SK-MEL-5 (cell line): ENCODE measurements around the gene TAS1R3. TPM values are rescaled to one million over a fixed set of nuclear protein-coding genes. Genes with fewer than 3 reads are reported as not detected.

Source experiments
- DNase-seq: peaks from one replicate; pipeline ENCODE4 v3.0.0-alpha.2; 2016; ENCODE audit warnings: low read depth, low spot score
- in situ Hi-C: cut with HindIII; loops from 2 replicates; pipeline ENCODE4 v1.10.0; 2016; ENCODE audit warnings: low sequenced_read_pairs, high pct_unique_total_duplicates, low pct_unique_long_range_greater_than_20kb
- total RNA-seq: library from RNA; depleted of rRNA; stranded (reverse); fragments of >200 nt; shearing (Covaris generic); gene quantifications from 2 replicates; pipeline ENCODE4 v1.2.3, GENCODE V29; 2014

The TAS1R3 gene
- total RNA-seq, 1 experiment from 2014 or later: not detected

DNA sequence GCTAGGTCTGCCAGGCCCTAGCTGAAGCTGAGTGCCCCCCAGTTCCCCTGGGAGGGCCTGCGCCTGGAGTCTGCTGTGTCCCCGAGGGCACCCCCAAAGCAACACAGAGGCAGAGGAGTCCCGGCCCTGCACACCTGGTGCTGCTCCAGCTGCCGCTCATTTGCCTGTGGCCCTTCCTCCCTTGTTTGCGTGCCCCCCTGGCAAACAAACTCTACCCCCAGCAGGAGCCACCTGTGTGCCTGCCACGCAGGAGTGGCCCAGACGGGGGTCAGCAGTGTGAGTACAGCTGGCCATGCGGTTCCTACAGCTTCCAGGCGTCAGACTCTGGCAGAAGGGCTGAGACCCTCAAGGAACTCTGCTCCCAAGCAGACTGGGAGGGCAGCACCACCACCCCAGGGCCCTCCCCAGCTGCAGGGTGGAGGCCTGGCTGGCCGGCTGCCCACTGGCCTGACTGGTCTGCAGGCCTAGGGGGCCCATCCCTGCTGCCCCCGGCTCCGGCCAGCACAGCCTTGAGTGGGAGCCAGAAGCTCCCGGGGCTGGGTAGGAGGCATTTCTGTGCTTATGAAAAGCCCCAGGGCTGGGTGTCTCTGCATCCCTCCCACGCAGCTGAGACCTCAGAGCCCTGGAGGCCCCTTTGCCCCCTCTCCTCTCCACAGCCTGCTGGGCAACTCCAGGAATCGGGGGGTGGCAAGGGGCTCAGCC lies 563 bp upstream of the TAS1R3 start:
- DNase-seq: no peak
- in situ Hi-C loops: no loop called here

DNA sequence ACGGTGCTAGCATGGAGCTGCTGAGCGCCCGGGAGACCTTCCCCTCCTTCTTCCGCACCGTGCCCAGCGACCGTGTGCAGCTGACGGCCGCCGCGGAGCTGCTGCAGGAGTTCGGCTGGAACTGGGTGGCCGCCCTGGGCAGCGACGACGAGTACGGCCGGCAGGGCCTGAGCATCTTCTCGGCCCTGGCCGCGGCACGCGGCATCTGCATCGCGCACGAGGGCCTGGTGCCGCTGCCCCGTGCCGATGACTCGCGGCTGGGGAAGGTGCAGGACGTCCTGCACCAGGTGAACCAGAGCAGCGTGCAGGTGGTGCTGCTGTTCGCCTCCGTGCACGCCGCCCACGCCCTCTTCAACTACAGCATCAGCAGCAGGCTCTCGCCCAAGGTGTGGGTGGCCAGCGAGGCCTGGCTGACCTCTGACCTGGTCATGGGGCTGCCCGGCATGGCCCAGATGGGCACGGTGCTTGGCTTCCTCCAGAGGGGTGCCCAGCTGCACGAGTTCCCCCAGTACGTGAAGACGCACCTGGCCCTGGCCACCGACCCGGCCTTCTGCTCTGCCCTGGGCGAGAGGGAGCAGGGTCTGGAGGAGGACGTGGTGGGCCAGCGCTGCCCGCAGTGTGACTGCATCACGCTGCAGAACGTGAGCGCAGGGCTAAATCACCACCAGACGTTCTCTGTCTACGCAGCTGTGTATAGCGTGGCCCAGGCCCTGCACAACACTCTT lies 1.1 kb downstream of the TAS1R3 start:
- in situ Hi-C loops: no loop called here
- no peak for DNase-seq

DNA sequence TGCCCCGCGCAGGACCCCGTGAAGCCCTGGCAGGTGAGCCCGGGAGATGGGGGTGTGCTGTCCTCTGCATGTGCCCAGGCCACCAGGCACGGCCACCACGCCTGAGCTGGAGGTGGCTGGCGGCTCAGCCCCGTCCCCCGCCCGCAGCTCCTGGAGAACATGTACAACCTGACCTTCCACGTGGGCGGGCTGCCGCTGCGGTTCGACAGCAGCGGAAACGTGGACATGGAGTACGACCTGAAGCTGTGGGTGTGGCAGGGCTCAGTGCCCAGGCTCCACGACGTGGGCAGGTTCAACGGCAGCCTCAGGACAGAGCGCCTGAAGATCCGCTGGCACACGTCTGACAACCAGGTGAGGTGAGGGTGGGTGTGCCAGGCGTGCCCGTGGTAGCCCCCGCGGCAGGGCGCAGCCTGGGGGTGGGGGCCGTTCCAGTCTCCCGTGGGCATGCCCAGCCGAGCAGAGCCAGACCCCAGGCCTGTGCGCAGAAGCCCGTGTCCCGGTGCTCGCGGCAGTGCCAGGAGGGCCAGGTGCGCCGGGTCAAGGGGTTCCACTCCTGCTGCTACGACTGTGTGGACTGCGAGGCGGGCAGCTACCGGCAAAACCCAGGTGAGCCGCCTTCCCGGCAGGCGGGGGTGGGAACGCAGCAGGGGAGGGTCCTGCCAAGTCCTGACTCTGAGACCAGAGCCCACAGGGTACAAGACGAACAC lies 1.8 kb downstream of the TAS1R3 start:
- DNase-seq: no peak
- in situ Hi-C loops: no loop called here

DNA sequence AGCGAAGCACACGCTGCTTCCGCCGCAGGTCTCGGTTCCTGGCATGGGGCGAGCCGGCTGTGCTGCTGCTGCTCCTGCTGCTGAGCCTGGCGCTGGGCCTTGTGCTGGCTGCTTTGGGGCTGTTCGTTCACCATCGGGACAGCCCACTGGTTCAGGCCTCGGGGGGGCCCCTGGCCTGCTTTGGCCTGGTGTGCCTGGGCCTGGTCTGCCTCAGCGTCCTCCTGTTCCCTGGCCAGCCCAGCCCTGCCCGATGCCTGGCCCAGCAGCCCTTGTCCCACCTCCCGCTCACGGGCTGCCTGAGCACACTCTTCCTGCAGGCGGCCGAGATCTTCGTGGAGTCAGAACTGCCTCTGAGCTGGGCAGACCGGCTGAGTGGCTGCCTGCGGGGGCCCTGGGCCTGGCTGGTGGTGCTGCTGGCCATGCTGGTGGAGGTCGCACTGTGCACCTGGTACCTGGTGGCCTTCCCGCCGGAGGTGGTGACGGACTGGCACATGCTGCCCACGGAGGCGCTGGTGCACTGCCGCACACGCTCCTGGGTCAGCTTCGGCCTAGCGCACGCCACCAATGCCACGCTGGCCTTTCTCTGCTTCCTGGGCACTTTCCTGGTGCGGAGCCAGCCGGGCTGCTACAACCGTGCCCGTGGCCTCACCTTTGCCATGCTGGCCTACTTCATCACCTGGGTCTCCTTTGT lies 2.6 kb downstream of the TAS1R3 start:
- DNase-seq: no peak
- in situ Hi-C loops: no loop called here

DNA sequence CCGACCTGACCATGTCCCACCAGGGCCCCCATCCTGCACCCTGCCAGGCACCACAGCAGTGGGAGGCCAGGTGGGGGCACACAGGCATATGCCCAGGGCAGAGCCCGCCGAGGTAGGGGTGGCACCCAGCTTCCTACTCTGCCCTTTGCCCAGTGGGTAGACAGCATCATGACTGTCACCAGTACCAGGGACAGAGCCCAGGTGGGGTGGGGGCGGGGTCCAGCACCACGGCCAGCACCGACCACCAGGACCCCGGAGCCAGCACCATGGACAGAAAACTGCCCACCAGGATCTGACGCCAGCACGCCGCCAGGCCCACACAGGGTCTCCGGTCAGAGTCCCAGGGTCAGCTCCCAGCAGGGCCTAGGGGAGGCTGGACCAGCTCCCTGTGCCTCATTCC lies 3.8 kb downstream of the TAS1R3 start:
- DNase-seq: no peak
- in situ Hi-C loops: no loop called here

DNA sequence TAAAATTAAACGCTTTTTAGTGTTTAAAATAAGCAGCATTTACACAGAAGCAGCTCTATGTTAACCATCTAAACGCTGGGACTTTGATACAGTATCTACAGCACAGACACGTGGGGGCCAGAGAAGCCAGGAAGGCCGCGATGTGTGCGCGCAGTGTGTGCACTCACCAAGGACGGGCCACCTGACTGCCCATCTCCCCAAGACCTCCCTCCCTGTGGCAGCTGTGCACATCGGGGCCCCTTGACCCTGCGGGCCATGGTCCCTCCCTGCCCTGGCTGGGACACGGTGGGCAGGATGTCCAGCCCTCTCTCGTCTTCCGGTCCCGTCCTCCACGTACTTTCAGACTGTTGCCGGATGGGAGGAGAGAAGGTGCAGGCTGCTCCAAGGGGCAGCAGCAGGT lies 4.2 kb downstream of the TAS1R3 start:
- in situ Hi-C loops: no loop called here
- no peak for DNase-seq

DNA sequence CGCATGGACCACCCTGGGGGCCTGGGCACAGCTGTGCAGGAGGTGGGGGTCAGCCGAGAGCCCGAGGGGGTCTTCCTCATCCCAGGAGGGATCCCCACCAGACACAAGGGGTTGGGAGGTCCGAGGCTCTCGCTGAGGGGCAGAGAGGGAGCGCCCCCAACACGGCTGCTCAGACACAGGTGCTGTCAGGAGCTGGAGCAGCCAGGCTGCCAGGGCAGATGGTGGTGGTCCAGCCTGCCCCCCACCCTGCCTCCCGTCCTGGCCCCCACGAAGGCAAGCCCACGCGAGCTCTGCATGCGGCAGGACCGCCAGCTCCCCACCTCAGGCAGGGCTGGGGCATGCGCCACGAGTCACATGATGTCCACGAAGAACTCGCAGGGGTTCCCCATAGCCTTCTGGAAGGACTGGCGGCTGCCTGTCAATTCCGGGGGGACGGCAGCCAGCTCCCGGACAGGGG lies 4.7 kb downstream of the TAS1R3 start:
- in situ Hi-C loops: no loop called here

DNA sequence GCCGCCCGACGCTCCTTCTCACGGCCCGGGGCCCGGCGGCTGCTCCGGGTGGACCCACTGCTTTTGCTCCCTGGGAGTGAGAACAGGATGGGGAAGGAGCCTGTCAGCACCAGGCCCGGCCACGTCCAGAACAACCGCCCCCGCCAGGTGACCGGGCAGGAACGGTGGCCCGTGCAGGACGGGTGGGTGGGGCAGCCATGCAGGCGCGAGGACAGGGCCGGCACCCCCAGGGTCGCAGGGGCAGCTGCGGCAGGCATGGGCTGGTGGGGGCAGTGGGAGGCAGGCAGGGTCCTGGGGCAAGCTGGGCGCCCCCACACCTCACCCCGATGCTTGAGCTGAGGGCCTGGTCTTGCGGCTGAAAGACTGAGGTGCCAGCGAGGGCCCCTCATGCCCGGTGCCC lies 5.4 kb downstream of the TAS1R3 start:
- in situ Hi-C loops: no loop called here
- DNase-seq: no peak

More for the DNA sequence above, 4.7 kb downstream of the TAS1R3 start:
- DNase-seq: no peak

DNA sequence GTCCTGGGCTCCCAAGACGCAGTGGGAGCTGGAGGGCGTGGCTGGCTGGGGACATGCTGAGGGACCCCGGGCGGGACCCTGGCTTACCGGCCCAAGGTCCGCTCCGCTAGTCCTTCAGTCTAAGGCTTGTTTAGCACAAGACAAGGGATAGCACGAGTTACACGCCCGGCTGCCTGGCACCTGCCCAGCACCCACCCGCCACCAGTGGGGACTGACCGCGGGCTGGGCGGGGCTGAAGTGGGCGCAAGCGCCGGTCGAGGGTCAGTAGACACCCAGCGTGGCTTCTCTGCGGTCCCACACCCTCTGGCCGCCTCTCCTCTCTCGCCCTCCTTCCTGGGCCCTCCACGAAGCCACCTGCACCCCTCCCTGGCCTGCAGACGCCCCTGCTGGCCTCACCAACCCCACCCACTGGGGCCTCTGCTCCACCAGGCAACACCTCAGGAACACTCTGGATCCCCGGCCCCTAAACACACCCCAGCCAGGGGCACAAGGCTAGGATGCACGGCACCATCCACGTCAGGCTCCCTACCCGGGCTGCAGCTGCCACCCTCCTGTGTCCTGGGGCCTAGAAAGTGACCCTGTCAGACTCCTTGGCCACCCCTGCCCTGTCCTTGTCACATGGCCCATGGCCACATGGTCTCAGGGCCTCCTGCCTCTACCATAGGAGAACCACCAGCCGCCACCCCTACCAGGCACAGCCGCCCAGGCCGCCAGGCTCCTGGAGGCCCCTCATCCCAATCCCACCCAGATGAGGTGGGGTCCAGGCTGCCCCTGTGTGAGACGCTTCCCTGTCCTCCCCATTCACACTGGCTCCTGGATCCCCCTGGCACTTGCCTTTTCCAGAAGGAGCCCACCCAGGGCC lies 6.1 kb downstream of the TAS1R3 start:
- in situ Hi-C loops: no loop called here
- DNase-seq: no peak

DNA sequence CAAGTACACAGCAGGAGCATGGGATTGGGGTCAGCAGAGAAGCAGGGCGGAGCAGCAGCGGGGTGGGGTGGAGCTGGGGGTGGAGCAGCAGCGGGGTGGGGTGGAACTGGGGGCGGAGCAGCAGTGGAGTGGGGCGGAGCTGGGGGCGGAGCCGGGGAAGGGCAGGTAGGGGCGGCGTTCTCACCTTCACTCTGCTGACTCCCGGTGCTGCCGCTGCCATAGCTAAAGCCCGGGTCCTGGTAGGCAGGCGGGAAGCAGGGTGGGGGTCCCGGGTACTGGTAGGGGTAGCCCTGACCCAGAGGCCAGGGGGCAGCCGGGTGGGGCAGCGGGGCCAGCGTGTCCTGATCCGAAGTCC lies 6.7 kb downstream of the TAS1R3 start:
- DNase-seq: no peak
- in situ Hi-C loops: no loop called here

DNA sequence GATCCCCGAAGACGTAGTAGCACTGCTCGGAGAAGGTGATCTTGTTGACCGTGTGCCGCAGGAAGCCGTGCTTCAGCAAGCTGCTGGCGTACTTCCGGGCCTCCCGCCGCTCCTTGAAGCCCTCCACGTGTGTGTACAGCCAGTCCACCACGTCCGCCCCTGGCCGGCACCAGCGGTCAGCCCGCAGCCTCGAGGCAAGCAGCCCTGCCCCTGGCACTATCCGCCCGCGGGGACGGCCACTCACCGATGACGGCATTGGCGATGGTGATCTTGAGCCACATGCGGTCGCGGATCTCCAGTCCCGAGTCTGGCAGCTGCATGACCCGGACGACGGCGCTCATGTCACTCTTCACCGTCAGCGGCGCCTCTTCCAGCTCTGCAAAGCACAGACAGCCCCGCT lies 7.2 kb downstream of the TAS1R3 start:
- in situ Hi-C loops: no loop called here
- DNase-seq: no peak

DNA sequence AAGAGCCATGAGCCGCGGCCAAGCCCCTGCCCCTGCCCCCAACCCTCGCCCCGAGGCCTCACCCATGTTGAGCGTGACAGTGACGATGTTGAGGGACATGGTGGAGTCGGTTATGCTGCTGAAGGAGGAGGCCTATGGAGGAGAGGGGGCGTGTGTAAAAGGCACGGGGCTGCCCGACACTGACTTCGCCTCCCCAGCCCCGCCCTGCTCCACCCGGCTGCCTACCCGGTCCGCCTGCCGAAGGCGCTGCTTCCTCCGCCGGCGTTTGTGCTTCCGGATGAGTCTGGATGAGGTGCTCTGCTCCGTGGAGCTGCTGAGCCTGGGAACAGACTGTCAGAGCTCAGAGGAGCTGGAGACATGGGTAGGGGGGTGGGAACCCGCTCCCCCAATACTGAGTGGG lies 9.1 kb downstream of the TAS1R3 start:
- in situ Hi-C loops: no loop called here
- no peak for DNase-seq

DNA sequence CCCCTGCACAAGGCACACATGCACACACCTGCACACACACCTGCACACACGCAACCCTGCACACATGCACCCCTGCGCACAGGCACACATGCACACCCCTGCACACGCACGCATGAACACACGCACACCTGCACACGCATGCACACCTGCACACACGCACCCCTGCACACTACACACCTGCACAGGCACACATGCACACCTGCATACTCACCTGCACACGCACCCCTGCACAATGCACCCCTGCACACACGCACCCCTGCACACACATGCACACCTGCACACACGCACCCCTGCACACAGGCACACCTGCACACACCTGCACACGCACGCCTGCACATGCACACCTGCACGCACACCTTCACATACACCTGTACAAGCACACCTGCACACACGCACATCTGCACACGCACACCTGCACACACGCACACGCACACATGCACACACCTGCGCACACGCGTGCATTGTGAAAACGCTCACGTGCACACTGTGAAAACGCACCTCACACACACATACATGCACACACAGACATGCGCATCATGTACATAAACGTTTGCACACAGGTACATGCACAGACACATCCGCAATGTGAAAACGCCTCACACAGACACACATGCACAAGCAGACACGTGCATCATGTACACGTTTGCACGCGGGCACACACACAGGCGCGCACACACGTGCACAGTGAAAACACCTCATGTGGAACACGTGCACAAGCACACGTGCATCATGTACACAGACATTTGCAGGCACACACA lies 9.9 kb downstream of the TAS1R3 start:
- no peak for DNase-seq
- in situ Hi-C loops: no loop called here

DNA sequence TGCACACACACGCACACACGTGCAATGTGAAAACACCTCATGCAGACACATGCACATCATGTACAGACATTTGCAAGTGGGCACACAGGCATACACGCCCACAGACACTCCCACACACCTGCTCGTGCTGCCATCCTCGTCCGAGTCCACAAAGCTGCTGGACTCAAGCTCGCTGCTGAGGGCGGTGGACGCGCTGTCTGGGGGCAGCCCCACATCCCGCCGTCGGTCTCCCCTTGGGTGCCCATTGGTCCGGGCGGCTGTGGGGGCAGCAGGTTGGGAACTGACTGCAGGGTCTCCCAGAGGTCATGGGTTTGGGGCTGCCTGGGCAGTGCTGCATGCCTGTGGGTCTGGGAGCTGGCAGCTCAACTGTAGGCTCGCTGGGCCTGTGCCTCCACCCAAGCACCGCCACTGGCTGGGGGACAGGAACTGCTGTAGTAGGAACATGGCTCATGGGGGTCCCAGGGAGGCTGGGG lies 10.5 kb downstream of the TAS1R3 start:
- in situ Hi-C loops: no loop called here
- DNase-seq: no peak

DNA sequence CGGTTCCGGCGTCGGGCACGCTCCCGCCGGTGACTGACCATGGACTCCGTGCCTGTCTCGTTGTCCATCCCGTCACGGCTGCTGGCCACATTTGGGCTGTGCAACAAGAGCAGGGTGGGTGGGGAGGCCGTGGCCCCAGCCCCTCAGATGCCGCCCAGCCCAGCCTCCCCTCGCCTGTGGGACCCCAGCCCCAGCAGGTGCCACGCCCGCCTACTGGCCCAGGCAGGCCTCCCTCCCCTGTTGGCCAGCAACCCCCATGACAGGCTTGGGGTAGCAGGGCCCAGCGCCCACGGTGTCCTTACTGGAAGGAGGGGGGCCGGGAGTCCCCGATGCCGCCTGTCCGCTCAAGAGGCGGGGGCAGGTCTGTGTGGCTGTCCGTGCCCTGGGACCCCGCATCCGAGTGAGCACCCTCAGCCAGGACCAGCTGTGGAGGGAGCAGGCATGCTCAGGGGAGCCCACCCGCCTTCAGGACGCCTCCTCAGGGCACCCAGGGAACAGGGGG lies 11.0 kb downstream of the TAS1R3 start:
- no peak for DNase-seq
- in situ Hi-C loops: no loop called here

DNA sequence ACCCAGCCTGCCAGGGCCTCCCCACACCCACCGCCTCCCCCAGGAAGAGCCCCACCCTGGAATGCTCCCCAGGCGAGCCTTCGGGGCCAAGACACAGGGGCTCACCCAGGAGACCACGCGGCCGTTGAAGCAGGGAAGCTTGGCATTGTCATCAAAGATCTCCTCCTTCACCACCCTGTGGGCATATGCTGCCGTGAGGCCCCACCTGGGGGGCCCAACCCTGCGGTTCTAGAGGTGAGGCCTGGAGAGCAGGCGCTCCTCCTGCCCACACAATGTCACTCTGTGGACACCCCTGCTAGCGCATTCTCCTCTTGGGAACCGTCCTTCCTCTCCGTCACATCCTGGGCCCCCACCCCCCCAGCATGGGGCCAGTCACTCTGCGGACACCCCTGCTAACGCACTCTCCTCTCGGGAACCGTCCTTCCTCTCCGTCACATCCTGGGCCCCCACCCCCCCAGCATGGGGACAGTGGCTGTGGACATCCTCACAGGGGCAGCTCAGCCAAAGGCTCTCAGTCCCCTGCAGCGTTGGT lies 11.6 kb downstream of the TAS1R3 start:
- in situ Hi-C loops: no loop called here

More for the DNA sequence above, 11.6 kb downstream of the TAS1R3 start:
- DNase-seq: no peak
